SU-DHL-6 (cell line): ENCODE data around the gene AP5Z1.

Source experiments
- H2AFZ ChIP-seq: fragments of 200-600 bp; sonication (generic); 2 replicates; pipeline ENCODE4 v1.6.1; 2014; ENCODE audit warnings: low read depth, mild to moderate bottlenecking, moderate library complexity, mixed read lengths, antibody characterized with exemption, low read length; ENCODE audit not compliant: severe bottlenecking
- H3F3A ChIP-seq: fragments of 200-600 bp; shearing (Covaris generic); 2 replicates; pipeline ENCODE4 v1.6.0; 2016; ENCODE audit warnings: antibody characterized with exemption, mild to moderate bottlenecking; ENCODE audit not compliant: insufficient read depth
- H3K27ac ChIP-seq: fragments of 200-600 bp; sonication (generic); 2 replicates; pipeline ENCODE4 v1.5.1; 2016; ENCODE audit warnings: low read depth, mild to moderate bottlenecking, low read length, moderate library complexity, mixed read lengths
- H3K27me3 ChIP-seq: fragments of 200-600 bp; sonication (generic), shearing (Covaris generic); 2 replicates; pipeline ENCODE4 v1.6.0; 2014; ENCODE audit warnings: mild to moderate bottlenecking, low read length
- H3K36me3 ChIP-seq: fragments of 200-600 bp; sonication (generic); 2 replicates; pipeline ENCODE4 v1.6.1; 2014; ENCODE audit warnings: mild to moderate bottlenecking, low read length, mixed read lengths
- H3K4me2 ChIP-seq: fragments of 300-600, 200-600 bp; shearing (Covaris generic), sonication (generic); 2 replicates; pipeline ENCODE4 v1.6.0; 2014; ENCODE audit warnings: low read length, low read depth, mild to moderate bottlenecking; ENCODE audit not compliant: poor library complexity, severe bottlenecking
- H3K4me3 ChIP-seq: fragments of 200-600 bp; sonication (generic); 2 replicates; pipeline ENCODE4 v1.5.1; 2014; ENCODE audit warnings: antibody characterized with exemption, low read length, mild to moderate bottlenecking, mixed read lengths; ENCODE audit not compliant: insufficient read depth, poor library complexity, severe bottlenecking
- H3K79me2 ChIP-seq: fragments of 200-600 bp; sonication (generic); 2 replicates; pipeline ENCODE4 v1.6.1; 2014; ENCODE audit warnings: mild to moderate bottlenecking, low read length, moderate library complexity; ENCODE audit not compliant: insufficient read depth
- H3K9ac ChIP-seq: fragments of 200-600 bp; sonication (generic); 2 replicates; pipeline ENCODE4 v1.7.0; 2014; ENCODE audit warnings: mild to moderate bottlenecking, low read length
- H3K9me2 ChIP-seq: fragments of 200-600 bp; sonication (generic); replicated peaks from 2 replicates; pipeline ENCODE4 v1.6.1; 2014; ENCODE audit warnings: low read length; ENCODE audit not compliant: insufficient read depth
- H3K9me3 ChIP-seq: fragments of 200-600 bp; sonication (generic); 2 replicates; pipeline ENCODE4 v1.6.1; 2014; ENCODE audit warnings: low read length, mixed read lengths; ENCODE audit not compliant: insufficient read depth
- H4K20me1 ChIP-seq: fragments of 200-600 bp; sonication (generic); 2 replicates; pipeline ENCODE4 v1.6.1; 2014; ENCODE audit warnings: low read depth, mild to moderate bottlenecking, antibody characterized with exemption, low read length, moderate library complexity, mixed read lengths
- EZH2phosphoT487 ChIP-seq: fragments of 200-600 bp; sonication (generic), shearing (Covaris generic); conservative IDR thresholded peaks from 2 replicates; pipeline ENCODE4 v1.6.1; 2018; ENCODE audit warnings: mild to moderate bottlenecking, antibody characterized with exemption, low read length, moderate library complexity, mixed read lengths
- TF ChIP-seq, protein P1 (sequence below): fragments of 200-600 bp; sonication (generic); IDR thresholded peaks from one replicate; pipeline ENCODE4 v1.5.1; 2017; ENCODE audit warnings: antibody characterized with exemption, mild to moderate bottlenecking, low read length, moderate library complexity; ENCODE audit not compliant: insufficient read depth, poor library complexity, severe bottlenecking

Gene AP5Z1

DNA sequence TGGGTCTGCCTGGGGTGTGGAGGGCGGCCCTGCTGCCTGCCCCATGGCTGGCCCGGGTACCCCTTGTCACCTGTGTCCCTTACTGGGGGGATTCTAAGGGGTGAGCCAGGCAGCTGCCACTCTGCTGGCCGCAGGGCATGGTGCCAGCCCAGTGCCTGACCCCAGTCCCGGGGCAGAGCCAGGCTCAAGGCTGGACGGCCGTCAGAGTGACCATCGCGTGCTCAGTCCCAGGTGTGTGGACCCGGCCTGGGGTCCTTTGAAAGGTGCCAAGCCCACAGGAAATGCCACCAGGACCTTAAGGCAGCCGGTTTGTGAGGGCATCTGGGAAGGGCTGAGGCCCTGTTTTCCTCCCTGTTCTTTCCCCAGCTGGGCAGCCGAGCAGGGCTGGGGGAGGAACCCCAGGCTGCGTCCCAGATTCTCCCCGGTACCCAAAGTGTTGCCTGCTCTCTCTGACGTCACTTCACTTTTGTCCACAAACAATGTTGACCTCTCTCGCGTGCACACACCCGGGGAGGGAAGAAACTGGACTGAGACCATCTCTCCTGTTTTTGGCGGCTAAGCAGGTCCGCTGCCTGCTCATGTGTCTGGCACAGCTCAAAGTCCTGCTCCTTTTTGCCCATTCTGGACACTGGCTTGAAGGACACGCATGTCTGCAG is 48.8 kb downstream of the AP5Z1 start:
- Histone ChIP-seq H3F3A (no peaks in the 10 kb centered on the region), H3K27ac (no peak overlapping the region), H3K4me3 (no peak overlapping the region), H3K27me3 (no peaks in the 10 kb centered on the region), H3K36me3 (no peaks in the 10 kb centered on the region), H3K9ac (no peak overlapping the region), H3K79me2 (no peaks in the 10 kb centered on the region), H3K4me2 (no peak overlapping the region), H3K9me2 (no peaks in the 10 kb centered on the region), H3K9me3 (no peaks in the 10 kb centered on the region), H4K20me1 (no peaks in the 10 kb centered on the region), H2AFZ (no peak overlapping the region)
- TF ChIP-seq, protein P1, sequence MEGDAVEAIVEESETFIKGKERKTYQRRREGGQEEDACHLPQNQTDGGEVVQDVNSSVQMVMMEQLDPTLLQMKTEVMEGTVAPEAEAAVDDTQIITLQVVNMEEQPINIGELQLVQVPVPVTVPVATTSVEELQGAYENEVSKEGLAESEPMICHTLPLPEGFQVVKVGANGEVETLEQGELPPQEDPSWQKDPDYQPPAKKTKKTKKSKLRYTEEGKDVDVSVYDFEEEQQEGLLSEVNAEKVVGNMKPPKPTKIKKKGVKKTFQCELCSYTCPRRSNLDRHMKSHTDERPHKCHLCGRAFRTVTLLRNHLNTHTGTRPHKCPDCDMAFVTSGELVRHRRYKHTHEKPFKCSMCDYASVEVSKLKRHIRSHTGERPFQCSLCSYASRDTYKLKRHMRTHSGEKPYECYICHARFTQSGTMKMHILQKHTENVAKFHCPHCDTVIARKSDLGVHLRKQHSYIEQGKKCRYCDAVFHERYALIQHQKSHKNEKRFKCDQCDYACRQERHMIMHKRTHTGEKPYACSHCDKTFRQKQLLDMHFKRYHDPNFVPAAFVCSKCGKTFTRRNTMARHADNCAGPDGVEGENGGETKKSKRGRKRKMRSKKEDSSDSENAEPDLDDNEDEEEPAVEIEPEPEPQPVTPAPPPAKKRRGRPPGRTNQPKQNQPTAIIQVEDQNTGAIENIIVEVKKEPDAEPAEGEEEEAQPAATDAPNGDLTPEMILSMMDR = no peak
- TF ChIP-seq EZH2phosphoT487 = no peak

GRCh38 chr7:4825081-4825480 is 49.7 kb downstream of the AP5Z1 start:
- H3F3A ChIP-seq = no peaks in the 10 kb centered on the region
- H3K79me2 ChIP-seq = no peaks in the 10 kb centered on the region
- no peak overlapping the region for H3K4me3 ChIP-seq
- no peak overlapping the region for H3K4me2 ChIP-seq
- no peak overlapping the region for H3K27ac ChIP-seq
- TF ChIP-seq, protein P1 = no peak
- TF ChIP-seq EZH2phosphoT487 = no peak
- H3K9ac ChIP-seq = no peak overlapping the region
- H2AFZ ChIP-seq = no peak overlapping the region
- no peaks in the 10 kb centered on the region for H4K20me1 ChIP-seq
- H3K36me3 ChIP-seq = no peaks in the 10 kb centered on the region
- H3K9me3 ChIP-seq = no peaks in the 10 kb centered on the region
- H3K27me3 ChIP-seq = no peaks in the 10 kb centered on the region
- H3K9me2 ChIP-seq = no peaks in the 10 kb centered on the region

DNA sequence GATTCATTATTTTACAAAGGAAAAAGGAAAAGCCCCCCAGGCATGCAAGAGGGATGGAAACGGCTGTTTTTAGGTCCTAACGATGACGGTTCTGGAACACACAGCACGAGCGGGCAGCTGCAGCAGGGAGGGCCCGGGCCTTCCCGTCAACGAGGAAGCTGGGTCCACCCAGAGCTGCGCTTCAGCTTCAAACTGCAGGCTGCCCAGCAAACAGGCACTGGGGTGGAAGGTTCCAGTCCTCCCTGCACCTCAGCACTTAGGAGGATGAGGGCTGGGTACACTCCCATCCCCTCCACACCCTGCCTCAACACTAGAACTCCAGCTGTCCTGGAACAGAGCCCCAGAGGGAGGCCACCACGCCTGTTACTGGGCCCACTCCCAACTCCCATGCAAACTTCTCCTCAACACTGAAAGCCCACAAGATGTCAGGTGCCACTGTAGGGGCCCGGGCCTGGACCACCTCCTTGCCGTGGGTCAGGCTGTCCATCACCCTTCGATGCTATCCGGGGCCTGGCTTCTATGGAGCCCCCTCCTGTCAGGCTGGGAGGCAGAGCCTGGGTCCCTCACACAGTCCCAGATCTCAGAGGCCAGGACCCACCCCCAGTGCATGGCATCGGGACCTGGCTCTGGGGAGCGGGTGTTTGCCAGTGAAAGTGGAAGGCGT is 53.4 kb downstream of the AP5Z1 start:
- Histone ChIP-seq H3K27ac (no peak overlapping the region), H3K27me3 (no peaks in the 10 kb centered on the region), H3K9me3 (no peaks in the 10 kb centered on the region), H3K9me2 (no peaks in the 10 kb centered on the region), H3K9ac (no peak overlapping the region), H2AFZ (no peak overlapping the region), H3F3A (no peaks in the 10 kb centered on the region), H3K79me2 (no peaks in the 10 kb centered on the region), H3K36me3 (no peaks in the 10 kb centered on the region), H3K4me3 (no peak overlapping the region), H3K4me2 (no peak overlapping the region), H4K20me1 (no peaks in the 10 kb centered on the region)
- TF ChIP-seq, protein P1 = no peak
- no peak for TF ChIP-seq EZH2phosphoT487
